ENCODE measurements around the gene GULP1.

Gene GULP1

GRCh38 chr2:188265315-188265714 lies 26.4 kb upstream of the GULP1 start:
- TF ChIP-seq CTCF (conservative IDR thresholded peaks at IDR 0.05), result no peak

GRCh38 chr2:188267776-188268175 lies 23.9 kb upstream of the GULP1 start:
- no peak for TF ChIP-seq CTCF (conservative IDR thresholded peaks at IDR 0.05)

More at GRCh38 chr2:188265315-188265714, 26.4 kb upstream of the GULP1 start:
- no peak overlapping the region for H3K27ac ChIP-seq

GRCh38 chr2:188269004-188269403 lies 22.7 kb upstream of the GULP1 start:
- H3K27ac ChIP-seq, result no peak overlapping the region
- no peak for TF ChIP-seq CTCF (conservative IDR thresholded peaks at IDR 0.05)

More at GRCh38 chr2:188267776-188268175, 23.9 kb upstream of the GULP1 start:
- H3K27ac ChIP-seq, result no peak overlapping the region

GRCh38 chr2:188272121-188272520 lies 19.6 kb upstream of the GULP1 start:
- TF ChIP-seq CTCF (conservative IDR thresholded peaks at IDR 0.05), result no peak

GRCh38 chr2:188274274-188274673 lies 17.4 kb upstream of the GULP1 start:
- TF ChIP-seq CTCF (conservative IDR thresholded peaks at IDR 0.05), result no peak
- no peak overlapping the region for H3K27ac ChIP-seq

More at GRCh38 chr2:188272121-188272520, 19.6 kb upstream of the GULP1 start:
- H3K27ac ChIP-seq, result no peak overlapping the region

- H3K27ac ChIP-seq, result no peak overlapping the region
- no peak for TF ChIP-seq CTCF (conservative IDR thresholded peaks at IDR 0.05)
These were observed 15.4 kb upstream of the GULP1 start for GRCh38 chr2:188276255-188276654.

GRCh38 chr2:188277786-188278185 lies 13.9 kb upstream of the GULP1 start:
- no peak overlapping the region for H3K27ac ChIP-seq
- TF ChIP-seq CTCF (conservative IDR thresholded peaks at IDR 0.05), result no peak
